ENCODE measurements around the gene SLC6A6.
"Not testable (repeated sequence)": the region's sequence is repeated elsewhere in the genome, so short reads cannot be mapped to it uniquely, and the experiment has no call there.

The SLC6A6 gene

GRCh38 chr3:14401692-14402303, 608 bp upstream of the SLC6A6 start:
- no peak for DNase-seq

GRCh38 chr3:14403619-14404155, 1.3 kb downstream of the SLC6A6 start:
- no peak for DNase-seq

GRCh38 chr3:14404186-14404585, 1.8 kb downstream of the SLC6A6 start:
- no peak for DNase-seq

DNA sequence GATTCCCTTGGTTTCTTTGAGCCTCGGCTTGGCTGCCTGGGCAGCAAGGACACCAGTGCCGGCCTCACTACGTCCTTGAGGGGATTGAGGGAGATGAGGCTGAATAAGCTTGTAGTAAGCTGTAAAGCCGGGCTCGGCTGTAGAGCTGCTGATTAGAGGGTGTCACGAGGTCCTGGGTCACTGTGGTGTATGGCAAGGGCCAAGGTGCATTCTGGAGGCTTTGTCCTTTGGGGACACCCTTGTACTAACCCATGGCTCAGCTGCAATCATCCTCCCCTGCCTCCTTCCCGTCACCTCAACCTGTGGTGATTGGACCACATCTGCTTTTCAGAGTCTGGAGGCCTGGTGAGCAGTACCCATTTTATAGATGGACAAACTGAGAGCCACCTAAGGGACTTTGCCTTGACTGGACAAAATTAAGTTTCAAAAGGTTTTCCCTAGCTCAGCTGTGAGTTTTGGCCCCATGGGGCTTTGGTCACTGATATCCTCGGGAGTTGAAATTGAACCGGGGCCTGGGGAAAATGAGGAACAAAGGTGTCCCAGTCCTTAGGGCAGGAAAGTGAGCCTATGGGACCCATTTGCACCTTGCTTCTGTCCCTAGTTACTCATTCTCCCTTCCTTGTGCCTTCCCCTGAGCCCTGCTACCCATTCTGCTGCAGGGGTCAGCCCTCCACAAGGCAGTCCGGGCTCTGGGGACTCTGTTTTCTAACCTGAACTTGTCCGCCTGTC, 2.4 kb downstream of the SLC6A6 start:
- no peak for DNase-seq

DNA sequence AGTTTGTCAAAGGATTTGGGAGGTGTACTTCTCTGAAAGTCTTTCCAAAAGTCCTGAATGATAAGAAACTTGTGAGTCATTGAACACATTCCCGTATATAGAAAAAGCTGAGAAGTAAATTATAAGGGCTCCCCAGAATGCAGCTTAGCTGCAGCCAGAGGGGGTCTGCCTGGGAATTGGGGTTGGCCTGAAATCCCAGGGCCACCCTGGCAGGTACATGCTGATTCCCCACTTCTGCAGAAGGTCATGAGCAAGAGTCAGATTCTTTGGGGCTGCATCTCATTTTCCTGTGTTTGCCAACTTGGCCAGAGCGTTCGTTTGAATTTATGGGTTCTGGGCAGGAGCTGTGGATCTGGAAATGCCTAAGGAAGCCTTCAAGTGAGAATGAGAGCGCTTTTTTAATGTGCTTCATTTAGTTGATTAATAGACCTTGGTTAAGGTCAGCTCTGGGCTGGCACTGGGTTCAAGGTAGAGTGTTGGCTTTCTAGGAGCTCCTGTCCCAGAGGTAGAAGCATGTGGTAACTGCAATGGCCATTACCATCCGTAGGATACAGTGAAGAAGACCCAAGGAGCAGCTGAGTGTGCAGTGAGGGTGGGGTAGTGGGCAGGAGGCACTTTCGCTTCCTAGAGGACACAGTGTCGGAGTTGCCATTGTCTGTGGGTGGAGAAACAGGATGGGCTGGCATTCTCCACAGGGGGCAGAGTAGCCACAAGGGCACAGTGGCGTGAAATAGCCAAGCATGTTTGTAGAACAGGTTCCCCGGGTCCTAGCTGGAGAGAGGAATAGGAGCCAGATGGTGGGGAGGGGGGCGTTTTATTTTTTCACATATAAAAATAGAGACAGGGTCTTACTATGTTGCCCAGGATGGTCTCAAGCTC, 3.2 kb downstream of the SLC6A6 start:
- no peak for DNase-seq

- no peak for DNase-seq
Observed at GRCh38 chr3:14406336-14406735, 3.9 kb downstream of the SLC6A6 start.

GRCh38 chr3:14406766-14407165, 4.4 kb downstream of the SLC6A6 start:
- DNase-seq = no peak

- no peak for DNase-seq
Observed at GRCh38 chr3:14407203-14407602, 4.8 kb downstream of the SLC6A6 start.

DNA sequence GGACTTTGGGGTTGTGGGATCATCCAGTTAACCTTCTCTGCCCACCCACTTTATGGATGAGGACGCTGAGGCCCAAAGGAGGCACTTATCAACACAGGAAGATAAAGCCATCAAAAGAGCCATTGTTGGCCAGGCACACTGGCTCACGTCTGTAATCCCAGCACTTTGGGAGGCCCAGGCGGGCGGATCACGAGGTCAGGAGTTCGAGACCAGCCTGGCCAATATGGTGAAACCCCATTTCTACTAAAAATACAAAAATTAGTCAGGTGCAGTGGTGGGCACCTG, 7.3 kb downstream of the SLC6A6 start:
- DNase-seq = not testable (repeated sequence)

GRCh38 chr3:14410106-14410502, 7.7 kb downstream of the SLC6A6 start:
- no peak for DNase-seq

DNA sequence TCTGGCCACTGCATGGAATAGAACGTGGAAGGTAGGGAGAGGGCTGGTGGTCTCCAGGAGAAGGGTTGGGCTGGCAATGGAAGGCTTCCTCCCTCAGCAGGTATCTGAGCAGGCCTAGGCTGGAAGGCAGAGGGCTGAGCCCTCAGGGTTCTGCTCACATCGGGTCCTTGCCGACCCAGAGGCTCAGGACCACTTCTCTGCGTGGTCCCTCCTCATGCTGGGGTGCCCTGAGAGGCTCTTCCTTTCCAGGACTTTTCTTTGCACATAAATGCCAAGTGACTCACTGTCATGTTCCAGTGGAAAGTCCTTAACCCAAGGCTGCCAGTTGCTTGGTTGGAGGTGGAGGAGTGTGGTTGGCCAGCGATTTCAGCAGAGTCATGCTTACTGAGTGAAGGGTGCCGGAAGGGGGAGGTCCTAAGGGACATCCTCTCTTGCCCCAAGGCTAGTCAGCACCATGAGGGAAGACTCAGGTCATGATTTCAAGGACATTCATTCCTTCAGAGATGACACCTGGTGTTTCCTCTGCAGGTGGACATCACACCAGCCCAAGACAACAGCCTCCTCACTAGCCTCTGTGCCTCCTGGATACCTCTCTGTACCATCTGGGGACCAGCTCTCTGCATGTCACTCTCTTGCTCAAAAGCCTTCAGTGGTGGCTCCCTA, 8.2 kb downstream of the SLC6A6 start:
- DNase-seq = no peak

DNA sequence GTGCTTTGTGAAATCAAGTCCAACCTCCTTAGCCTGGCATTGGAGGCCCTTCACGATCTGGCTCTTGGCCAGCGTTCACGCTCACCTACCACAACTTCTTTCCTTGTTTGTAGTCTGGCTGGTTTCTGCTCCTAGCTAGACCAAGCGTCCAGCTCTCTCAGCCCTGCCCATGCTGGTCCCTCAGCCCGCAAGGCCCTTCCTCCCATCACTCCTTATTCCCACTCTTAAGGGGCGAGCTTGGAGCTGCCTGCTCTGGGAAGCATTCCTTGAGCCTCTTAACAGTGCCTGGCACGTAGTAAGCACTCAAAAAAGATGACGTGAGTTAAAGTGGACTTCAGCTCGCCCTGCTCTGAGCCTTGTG, 8.7 kb downstream of the SLC6A6 start:
- DNase-seq = no peak

- DNase-seq = no peak
Observed at GRCh38 chr3:14411988-14412387, 9.6 kb downstream of the SLC6A6 start.

DNA sequence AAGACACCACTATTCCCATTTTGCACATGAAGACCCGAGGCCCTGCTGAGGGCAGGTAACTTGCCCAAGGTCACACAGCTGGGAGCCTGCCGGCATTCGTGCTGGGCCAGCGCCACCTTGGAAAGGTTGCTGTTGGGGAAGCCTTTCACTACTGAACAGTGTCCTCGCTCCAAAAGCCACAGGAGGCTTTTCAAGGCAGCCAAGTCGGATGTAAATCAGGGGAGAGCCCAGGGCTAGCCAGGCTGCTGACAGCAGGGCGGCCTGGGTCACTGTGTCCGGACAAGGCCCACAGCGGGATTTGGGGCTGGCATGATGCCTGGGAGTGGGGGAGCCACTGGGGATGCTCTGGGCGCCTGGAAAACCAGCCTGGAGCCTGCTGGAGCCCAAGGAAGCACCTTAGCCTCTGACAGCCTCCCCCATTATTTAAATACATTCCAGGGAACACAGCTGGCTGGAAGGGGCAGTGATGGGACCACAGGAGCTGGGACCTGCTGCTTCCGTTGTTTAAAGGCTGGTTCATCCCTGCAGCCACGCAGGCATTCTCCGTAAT, 10.5 kb downstream of the SLC6A6 start:
- DNase-seq = no peak

- DNase-seq = no peak
Observed at GRCh38 chr3:14413381-14414071, 11.1 kb downstream of the SLC6A6 start.

DNA sequence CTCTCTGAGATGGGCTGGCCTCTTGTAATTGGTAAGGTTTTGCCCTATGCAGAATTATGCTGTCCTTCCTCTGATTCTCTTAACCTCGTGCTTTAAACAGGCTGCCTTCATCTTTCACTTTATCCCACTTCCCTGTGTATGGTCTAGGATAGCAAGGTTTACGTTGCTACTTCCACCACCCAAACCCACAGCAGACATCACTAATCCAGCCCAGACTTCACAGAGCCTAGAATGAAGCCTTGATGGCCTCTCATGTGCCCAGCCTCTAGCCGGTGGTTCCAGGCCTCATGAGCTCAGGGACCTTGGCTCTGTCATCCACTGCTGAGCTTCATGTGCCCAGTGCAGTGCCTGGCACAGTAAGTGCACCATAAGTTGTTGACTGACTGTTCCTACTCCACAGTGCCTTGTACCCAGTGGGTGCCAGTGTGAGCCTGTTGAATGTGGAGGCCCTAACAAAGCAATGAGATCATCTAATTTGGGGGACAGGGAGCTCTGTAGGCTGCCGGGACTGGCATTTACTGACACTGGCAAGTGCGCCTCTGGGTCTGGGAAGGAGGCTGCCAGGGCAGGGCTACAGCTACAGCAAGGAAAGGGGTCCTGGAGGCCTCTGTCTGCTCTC, 12.5 kb downstream of the SLC6A6 start:
- DNase-seq = no peak

GRCh38 chr3:14415501-14415900, 13.1 kb downstream of the SLC6A6 start:
- no peak for DNase-seq

GRCh38 chr3:14416453-14416852, 14.0 kb downstream of the SLC6A6 start:
- no peak for DNase-seq

GRCh38 chr3:14418296-14419250, 16.2 kb downstream of the SLC6A6 start:
- DNase-seq = no peak

All from T-helper 9 cell (primary cell).